VCaP (cell line): Measurements from ENCODE around the gene CDC45.

Experiments used
- H3K27ac ChIP-seq: fragments of 450-650 bp; 2 replicates; pipeline ENCODE4 v1.5.1; 2017
- TF ChIP-seq, protein P1 (sequence below): fragments of 450-650 bp; conservative IDR thresholded peaks from 2 replicates; pipeline ENCODE4 v1.5.1; 2017; ENCODE audit warnings: mild to moderate bottlenecking, moderate library complexity

CDC45 gene

DNA sequence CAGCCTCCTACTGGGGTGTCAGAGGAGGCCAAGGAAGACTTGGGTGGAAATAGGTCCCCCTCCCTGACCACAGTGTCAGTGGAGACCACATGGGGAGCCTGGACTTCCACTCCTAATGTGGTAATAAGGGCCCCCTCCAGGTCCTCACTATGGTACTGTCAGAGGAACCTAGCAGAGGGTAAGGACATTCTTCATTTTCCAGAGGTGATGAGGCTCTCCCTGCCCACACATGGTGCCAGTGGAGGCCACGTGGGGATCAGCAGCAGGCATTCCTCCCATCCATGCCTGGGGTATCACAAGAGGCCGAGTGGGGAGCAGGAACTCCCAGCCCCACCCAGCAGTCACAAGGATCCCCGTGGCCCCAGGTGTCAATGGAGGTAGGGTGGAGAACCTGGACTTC, 51.0 kb downstream of the CDC45 start:
- TF ChIP-seq, protein P1, sequence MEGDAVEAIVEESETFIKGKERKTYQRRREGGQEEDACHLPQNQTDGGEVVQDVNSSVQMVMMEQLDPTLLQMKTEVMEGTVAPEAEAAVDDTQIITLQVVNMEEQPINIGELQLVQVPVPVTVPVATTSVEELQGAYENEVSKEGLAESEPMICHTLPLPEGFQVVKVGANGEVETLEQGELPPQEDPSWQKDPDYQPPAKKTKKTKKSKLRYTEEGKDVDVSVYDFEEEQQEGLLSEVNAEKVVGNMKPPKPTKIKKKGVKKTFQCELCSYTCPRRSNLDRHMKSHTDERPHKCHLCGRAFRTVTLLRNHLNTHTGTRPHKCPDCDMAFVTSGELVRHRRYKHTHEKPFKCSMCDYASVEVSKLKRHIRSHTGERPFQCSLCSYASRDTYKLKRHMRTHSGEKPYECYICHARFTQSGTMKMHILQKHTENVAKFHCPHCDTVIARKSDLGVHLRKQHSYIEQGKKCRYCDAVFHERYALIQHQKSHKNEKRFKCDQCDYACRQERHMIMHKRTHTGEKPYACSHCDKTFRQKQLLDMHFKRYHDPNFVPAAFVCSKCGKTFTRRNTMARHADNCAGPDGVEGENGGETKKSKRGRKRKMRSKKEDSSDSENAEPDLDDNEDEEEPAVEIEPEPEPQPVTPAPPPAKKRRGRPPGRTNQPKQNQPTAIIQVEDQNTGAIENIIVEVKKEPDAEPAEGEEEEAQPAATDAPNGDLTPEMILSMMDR: no peak

DNA sequence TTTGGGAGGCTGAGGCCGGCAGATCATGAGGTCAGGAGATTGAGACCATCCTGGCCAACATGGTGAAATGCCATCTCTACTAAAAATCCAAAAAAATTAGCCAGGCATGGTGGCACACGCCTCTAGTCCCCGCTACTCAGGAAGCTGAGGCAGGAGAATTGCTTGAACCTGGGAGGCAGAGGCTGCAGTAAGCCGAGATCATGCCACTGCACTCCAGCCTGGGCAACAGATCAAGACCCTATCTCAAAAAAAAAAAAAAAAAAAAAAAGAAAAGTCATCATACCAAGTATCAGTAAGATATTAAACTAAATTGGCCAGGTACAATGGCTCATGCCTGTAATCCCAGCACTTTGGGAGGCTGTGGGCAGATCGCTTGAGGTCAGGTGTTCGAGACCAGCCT, 51.6 kb downstream of the CDC45 start:
- peak overlapping the region; percentile 91; the same call in 1 of the 2 replicates for H3K27ac ChIP-seq

More for the DNA sequence above, 51.0 kb downstream of the CDC45 start:
- H3K27ac ChIP-seq: peak overlapping the region; percentile 91; the same call in 1 of the 2 replicates

DNA sequence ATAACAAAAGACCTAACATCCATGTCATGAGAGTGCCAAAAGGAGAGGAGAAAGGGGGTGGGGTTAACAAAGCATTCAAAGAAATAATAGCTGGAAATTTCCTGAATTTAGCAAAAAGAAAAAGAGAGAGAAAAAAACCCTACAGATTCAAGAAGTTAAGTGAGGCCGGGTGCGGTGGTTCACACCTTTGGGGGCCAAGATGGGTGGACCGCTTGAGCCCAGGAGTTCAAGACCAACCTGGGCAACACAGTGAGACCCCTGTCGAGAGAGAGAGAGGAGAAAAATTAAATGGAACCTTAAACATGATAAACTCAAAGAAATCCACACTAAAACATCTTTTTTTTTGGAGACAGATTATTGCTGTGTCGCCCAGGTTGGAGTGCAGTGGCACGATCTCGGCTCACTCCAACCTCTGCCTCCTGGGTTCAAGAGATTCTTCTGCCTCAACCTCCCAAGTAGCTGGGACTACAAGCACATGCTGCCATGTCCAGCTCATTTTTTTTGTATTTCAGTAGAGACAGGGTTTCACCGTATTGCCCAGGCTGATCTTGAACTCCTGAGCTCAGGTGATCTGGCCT, 53.4 kb downstream of the CDC45 start:
- TF ChIP-seq, protein P1: no peak
- H3K27ac ChIP-seq: peak overlapping the region; percentile 91

DNA sequence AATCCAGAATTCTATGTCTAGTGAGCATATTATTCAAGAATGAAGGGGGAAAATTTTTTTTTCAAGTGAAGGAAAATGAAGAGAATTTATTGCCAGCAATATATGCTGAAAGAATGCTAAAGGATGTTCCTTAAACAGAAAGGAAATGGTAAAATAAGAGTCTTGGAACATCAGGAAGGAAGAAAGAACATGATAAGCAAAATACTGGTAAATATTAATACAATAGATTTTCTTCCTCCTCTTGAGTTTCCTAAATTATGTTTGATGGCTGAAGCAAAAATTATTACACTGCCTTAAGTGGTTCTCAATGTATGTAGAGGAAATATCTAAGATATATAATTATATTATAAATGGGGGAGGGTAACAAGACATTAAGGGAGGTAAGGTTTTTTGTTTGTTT, 54.1 kb downstream of the CDC45 start:
- TF ChIP-seq, protein P1: no peak
- H3K27ac ChIP-seq: peak overlapping the region; percentile 91

DNA sequence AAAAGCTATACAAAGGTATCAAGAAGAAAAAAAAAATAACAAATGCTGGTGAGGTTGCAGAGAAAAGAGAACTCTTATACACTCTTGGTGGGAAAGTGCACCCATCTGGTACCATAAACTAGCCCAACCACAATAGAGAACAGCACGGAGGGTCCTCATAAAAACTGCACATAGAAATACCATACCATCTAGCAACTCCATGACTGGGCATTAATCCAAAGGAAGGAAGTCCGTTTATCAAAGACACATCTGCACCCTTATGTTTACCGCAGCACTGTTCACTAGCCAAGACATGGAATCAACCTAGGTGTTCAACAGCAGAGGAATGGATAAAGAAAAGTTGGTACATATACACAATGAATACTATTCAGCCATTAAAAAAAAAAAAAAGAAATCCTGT, 55.3 kb downstream of the CDC45 start:
- TF ChIP-seq, protein P1: no peak
- H3K27ac ChIP-seq: peak overlapping the region; percentile 91

DNA sequence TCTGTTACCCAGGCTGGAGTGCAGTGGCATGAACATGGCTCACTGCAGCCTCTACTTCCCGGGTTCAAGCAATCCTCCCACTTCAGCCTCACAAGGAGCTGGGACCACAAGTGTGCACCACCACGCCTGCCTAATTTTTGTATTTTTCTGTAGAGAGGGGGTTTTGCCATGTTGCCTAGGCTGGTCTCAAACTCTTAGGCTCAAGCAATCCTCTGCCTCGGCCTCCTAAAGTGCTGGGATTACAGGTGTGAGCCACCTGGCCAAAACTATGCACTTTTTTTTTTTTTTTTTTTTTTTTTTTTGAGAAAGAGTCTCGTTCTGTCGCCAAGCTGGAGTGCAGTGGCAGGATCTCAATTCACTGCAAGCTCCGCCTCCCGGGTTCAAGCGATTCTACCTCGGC, 56.8 kb downstream of the CDC45 start:
- peak overlapping the region; percentile 91; the same call in 1 of the 2 replicates for H3K27ac ChIP-seq
- TF ChIP-seq, protein P1: no peak

DNA sequence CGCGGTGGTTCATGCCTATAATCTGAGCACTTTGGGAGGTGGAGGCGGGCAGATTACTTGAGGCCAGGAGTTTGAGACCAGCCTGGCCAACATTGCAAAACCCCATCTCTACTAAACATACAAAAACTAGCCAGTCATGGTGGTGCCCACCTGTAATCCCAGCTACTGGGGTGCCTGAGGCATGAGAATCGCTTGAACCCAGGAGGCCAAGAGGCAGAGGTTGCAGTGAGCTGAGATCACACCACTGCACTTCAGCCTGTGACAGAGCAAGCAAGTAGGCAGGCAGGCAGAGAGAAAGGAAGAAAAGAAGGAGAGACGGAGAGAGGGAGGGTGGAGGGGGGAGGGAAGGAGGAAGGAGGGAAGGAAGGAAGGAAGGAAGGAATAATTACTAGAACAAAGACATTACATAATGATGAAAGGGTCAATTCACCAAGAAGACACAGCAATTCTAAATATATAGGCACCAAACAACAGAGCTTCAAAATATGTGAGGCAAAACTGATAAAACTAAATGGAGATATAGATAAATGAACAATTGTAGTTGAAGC, 58.3 kb downstream of the CDC45 start:
- TF ChIP-seq, protein P1: no peak
- peak overlapping the region; percentile 20; the same call in 1 of the 2 replicates for H3K27ac ChIP-seq

DNA sequence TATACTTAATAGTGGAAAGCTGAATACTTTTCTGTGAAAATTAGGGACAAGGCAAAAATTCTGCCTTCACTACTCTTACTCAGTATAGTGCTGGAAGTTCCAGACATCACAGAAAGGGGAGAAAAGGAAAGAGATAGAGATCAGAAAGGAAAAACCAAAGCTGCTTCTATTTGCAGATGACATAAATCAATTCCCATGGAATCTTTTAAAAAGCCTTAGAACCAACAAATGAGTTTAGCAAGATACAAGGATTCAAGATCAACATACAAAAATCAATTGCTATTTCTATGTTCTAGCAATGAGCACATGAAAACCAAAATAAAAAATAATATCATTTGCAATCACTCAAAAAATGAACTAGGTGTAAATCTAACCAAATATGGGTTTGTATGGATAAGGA, 60.7 kb downstream of the CDC45 start:
- TF ChIP-seq, protein P1: no peak
- peak overlapping the region; percentile 28; the same call in 1 of the 2 replicates for H3K27ac ChIP-seq
